OCI-LY1 (cell line): ENCODE data around the gene PPP4R1.

Experiments
- H2AFZ ChIP-seq: fragments of 200-600 bp; sonication (generic), shearing (Covaris generic); 2 replicates; pipeline ENCODE4 v1.6.0; 2014; ENCODE audit warnings: antibody characterized with exemption, mild to moderate bottlenecking, low read length
- H3F3A ChIP-seq: fragments of 200-600 bp; sonication (generic), shearing (Covaris generic); 2 replicates; pipeline ENCODE4 v1.6.0; 2014; ENCODE audit warnings: mild to moderate bottlenecking, antibody characterized with exemption, low read length, moderate library complexity; ENCODE audit not compliant: insufficient read depth
- H3K27ac ChIP-seq: fragments of 200-600 bp; sonication (generic); 2 replicates; pipeline ENCODE4 v1.5.1; 2014; ENCODE audit warnings: low read length, mixed run types, mild to moderate bottlenecking, low read depth; ENCODE audit not compliant: poor library complexity, severe bottlenecking
- H3K27me3 ChIP-seq: fragments of 200-600 bp; sonication (generic); 2 replicates; pipeline ENCODE4 v1.6.0; 2014; ENCODE audit warnings: antibody characterized with exemption, mild to moderate bottlenecking, low read length, moderate library complexity; ENCODE audit not compliant: insufficient read depth
- H3K36me3 ChIP-seq: fragments of 200-600 bp; sonication (generic); 2 replicates; pipeline ENCODE4 v1.6.1; 2014; ENCODE audit warnings: mild to moderate bottlenecking, antibody characterized with exemption, low read length, moderate library complexity, mixed read lengths; ENCODE audit not compliant: insufficient read depth
- H3K4me1 ChIP-seq: fragments of 200-600 bp; sonication (generic); 2 replicates; pipeline ENCODE4 v1.5.1; 2014; ENCODE audit warnings: mild to moderate bottlenecking, low read length, moderate library complexity; ENCODE audit not compliant: insufficient read depth, severe bottlenecking
- H3K4me2 ChIP-seq: fragments of 200-600 bp; sonication (generic), shearing (Covaris generic); 2 replicates; pipeline ENCODE4 v1.6.1; 2014; ENCODE audit warnings: low read length
- H3K4me3 ChIP-seq: fragments of 200-600 bp; sonication (generic); 2 replicates; pipeline ENCODE4 v1.5.1; 2014; ENCODE audit warnings: low read length, low read depth, mild to moderate bottlenecking, mixed read lengths; ENCODE audit not compliant: poor library complexity, severe bottlenecking
- H3K79me2 ChIP-seq: fragments of 200-600 bp; shearing (Covaris generic); 2 replicates; pipeline ENCODE4 v1.6.1; 2016; ENCODE audit warnings: mixed run types, low read length, mixed read lengths; ENCODE audit not compliant: insufficient read depth
- H3K9ac ChIP-seq: fragments of 200-600 bp; sonication (generic), shearing (Covaris generic); 2 replicates; pipeline ENCODE4 v1.6.1; 2014; ENCODE audit warnings: mild to moderate bottlenecking, low read length, mixed read lengths
- H3K9me2 ChIP-seq: fragments of 200-600 bp; sonication (generic), shearing (Covaris generic); 2 replicates; pipeline ENCODE4 v1.6.1; 2014; ENCODE audit warnings: low read depth, mild to moderate bottlenecking, low read length, mixed read lengths
- H3K9me3 ChIP-seq: fragments of 200-600 bp; shearing (Covaris generic); 2 replicates; pipeline ENCODE4 v1.6.1; 2014; ENCODE audit warnings: low read length, mixed read lengths
- H4K20me1 ChIP-seq: fragments of 200-600 bp; sonication (generic), shearing (Covaris generic); 2 replicates; pipeline ENCODE4 v1.6.0; 2016; ENCODE audit warnings: mild to moderate bottlenecking, low read length; ENCODE audit not compliant: insufficient read depth
- EZH2 ChIP-seq: fragments of 200-600 bp; sonication (generic), shearing (Covaris generic); IDR thresholded peaks from 2 replicates; pipeline ENCODE4 v1.8.0; 2017; ENCODE audit warnings: borderline replicate concordance, mixed run types, mild to moderate bottlenecking, antibody characterized with exemption, low read length, moderate library complexity, mixed read lengths
- TF ChIP-seq, protein P1 (sequence below): fragments of 200-600 bp; sonication (generic), shearing (Covaris generic); IDR thresholded peaks from 2 replicates; pipeline ENCODE4 v1.5.1; 2017; ENCODE audit warnings: mild to moderate bottlenecking, antibody characterized with exemption, low read length, moderate library complexity, mixed read lengths

Gene PPP4R1

GRCh38 chr18:9616049-9616448 is 1.7 kb upstream of the PPP4R1 start:
- H3K9ac ChIP-seq, result no peak overlapping the region
- H3K36me3 ChIP-seq, result peaks cover 4% of the 10 kb centered on the region
- no peaks in the 10 kb centered on the region for H4K20me1 ChIP-seq
- H3K9me3 ChIP-seq, result no peaks in the 10 kb centered on the region
- peaks cover 5% of the 10 kb centered on the region; the same call in 1 of the 2 replicates for H3K79me2 ChIP-seq
- no peak overlapping the region for H3K4me3 ChIP-seq
- TF ChIP-seq, protein P1, sequence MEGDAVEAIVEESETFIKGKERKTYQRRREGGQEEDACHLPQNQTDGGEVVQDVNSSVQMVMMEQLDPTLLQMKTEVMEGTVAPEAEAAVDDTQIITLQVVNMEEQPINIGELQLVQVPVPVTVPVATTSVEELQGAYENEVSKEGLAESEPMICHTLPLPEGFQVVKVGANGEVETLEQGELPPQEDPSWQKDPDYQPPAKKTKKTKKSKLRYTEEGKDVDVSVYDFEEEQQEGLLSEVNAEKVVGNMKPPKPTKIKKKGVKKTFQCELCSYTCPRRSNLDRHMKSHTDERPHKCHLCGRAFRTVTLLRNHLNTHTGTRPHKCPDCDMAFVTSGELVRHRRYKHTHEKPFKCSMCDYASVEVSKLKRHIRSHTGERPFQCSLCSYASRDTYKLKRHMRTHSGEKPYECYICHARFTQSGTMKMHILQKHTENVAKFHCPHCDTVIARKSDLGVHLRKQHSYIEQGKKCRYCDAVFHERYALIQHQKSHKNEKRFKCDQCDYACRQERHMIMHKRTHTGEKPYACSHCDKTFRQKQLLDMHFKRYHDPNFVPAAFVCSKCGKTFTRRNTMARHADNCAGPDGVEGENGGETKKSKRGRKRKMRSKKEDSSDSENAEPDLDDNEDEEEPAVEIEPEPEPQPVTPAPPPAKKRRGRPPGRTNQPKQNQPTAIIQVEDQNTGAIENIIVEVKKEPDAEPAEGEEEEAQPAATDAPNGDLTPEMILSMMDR, result no peak
- TF ChIP-seq EZH2, result no peak
- no peak overlapping the region for H2AFZ ChIP-seq
- no peak overlapping the region for H3K4me2 ChIP-seq
- H3K27me3 ChIP-seq, result 0 out of 2 replicates have a peak, but pooled peaks cover 4% of the 10 kb centered on the region
- no peak overlapping the region for H3K27ac ChIP-seq
- peaks cover 10% of the 10 kb centered on the region; the same call in 1 of the 2 replicates for H3F3A ChIP-seq
- no peaks in the 10 kb centered on the region for H3K9me2 ChIP-seq
- peaks cover 20% of the 10 kb centered on the region for H3K4me1 ChIP-seq

DNA sequence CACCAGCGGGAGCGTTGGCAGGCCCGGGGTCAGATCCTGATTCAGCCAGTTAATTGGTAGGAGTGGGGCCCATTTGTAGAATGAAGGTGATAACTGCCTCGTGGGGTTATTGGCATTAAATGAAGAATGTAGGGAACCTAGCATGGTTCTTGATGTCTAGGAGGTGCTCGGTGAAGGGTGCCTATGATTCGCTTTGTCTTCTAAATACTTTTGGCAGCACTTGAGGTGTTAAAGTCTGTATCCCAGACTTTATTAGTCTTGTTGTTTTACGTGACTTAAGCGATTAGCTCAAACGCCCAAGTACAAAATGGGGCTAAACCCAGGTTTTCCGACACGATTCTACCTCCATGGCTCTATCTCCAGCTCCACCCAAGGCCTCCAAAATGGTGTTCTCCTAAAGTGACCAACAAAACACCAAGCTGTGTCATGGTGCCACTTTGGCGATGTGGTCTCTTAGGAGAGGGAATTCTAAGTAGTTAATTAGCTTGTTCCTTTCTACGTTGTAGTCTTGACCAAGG is 980 bp upstream of the PPP4R1 start:
- Histone ChIP-seq H3K4me1 (peaks cover 20% of the 10 kb centered on the region), H3K36me3 (peaks cover 8% of the 10 kb centered on the region), H3K79me2 (peaks cover 6% of the 10 kb centered on the region; the same call in 1 of the 2 replicates), H3K4me3 (peak overlapping the region; percentile 64), H3K9ac (peak overlapping the region; percentile 70), H3F3A (peaks cover 10% of the 10 kb centered on the region; the same call in 1 of the 2 replicates), H3K9me2 (no peaks in the 10 kb centered on the region), H3K27ac (peak overlapping the region; percentile 18), H3K27me3 (0 out of 2 replicates have a peak, but pooled peaks cover 4% of the 10 kb centered on the region), H3K4me2 (peak overlapping the region; percentile 77), H2AFZ (peak overlapping the region; percentile 89), H4K20me1 (no peaks in the 10 kb centered on the region), H3K9me3 (no peaks in the 10 kb centered on the region)
- TF ChIP-seq EZH2, result no peak
- TF ChIP-seq, protein P1, result no peak

- no peaks in the 10 kb centered on the region for H3K27me3 ChIP-seq
- H4K20me1 ChIP-seq, result no peaks in the 10 kb centered on the region
- peaks cover 22% of the 10 kb centered on the region for H3K79me2 ChIP-seq
- peak overlapping the region; percentile 67 for H3K9ac ChIP-seq
- peak overlapping the region; percentile 1 for H3K27ac ChIP-seq
- H3F3A ChIP-seq, result peaks cover 10% of the 10 kb centered on the region; the same call in 1 of the 2 replicates
- peak overlapping the region; percentile 68 for H3K4me3 ChIP-seq
- peaks cover 8% of the 10 kb centered on the region for H3K36me3 ChIP-seq
- H3K4me1 ChIP-seq, result peaks cover 20% of the 10 kb centered on the region
- H3K9me2 ChIP-seq, result no peaks in the 10 kb centered on the region
- no peak overlapping the region for H2AFZ ChIP-seq
- TF ChIP-seq EZH2, result no peak
- TF ChIP-seq, protein P1, result no peak
- no peaks in the 10 kb centered on the region for H3K9me3 ChIP-seq
- peak overlapping the region; percentile 73 for H3K4me2 ChIP-seq
Measured at GRCh38 chr18:9613550-9614400, 584 bp downstream of the PPP4R1 start.
